Karpas-422 (cell line): ENCODE data around the gene RAPGEF2. TPM values are rescaled to one million over a fixed set of nuclear protein-coding genes. Genes with fewer than 3 reads are reported as not detected.
"Not testable (repeated sequence)": the region's sequence is repeated elsewhere in the genome, so short reads cannot be mapped to it uniquely, and the experiment has no call there.

ENCODE experiments used
- DNase-seq: peaks from one replicate; pipeline ENCODE4 v3.0.0-alpha.2; 2015
- H2AFZ ChIP-seq: fragments of 200-600 bp; sonication (generic); 2 replicates; pipeline ENCODE4 v1.6.1; 2014; ENCODE audit warnings: antibody characterized with exemption, low read length, mixed read lengths
- H3K27ac ChIP-seq: fragments of 200-600 bp; sonication (generic); 2 replicates; pipeline ENCODE4 v1.5.1; 2014; ENCODE audit warnings: mild to moderate bottlenecking, low read length, moderate library complexity
- H3K27me3 ChIP-seq: fragments of 200-600 bp; sonication (generic); 2 replicates; pipeline ENCODE4 v1.6.1; 2014; ENCODE audit warnings: low read length, mixed read lengths
- H3K36me3 ChIP-seq: fragments of 200-600 bp; sonication (generic); 2 replicates; pipeline ENCODE4 v1.6.1; 2014; ENCODE audit warnings: low read length, mixed read lengths; ENCODE audit not compliant: insufficient read depth
- H3K4me1 ChIP-seq: fragments of 200-600 bp; sonication (generic); 2 replicates; pipeline ENCODE4 v1.6.1; 2014; ENCODE audit warnings: mild to moderate bottlenecking, low read length, mixed read lengths
- H3K4me2 ChIP-seq: fragments of 200-600 bp; sonication (generic); 2 replicates; pipeline ENCODE4 v1.6.1; 2014; ENCODE audit warnings: low read length, low read depth, mild to moderate bottlenecking; ENCODE audit not compliant: poor library complexity, severe bottlenecking
- H3K4me3 ChIP-seq: fragments of 200-600 bp; sonication (generic); 2 replicates; pipeline ENCODE4 v1.5.1; 2014; ENCODE audit warnings: mild to moderate bottlenecking, antibody characterized with exemption, low read length, mixed read lengths
- H3K79me2 ChIP-seq: fragments of 200-600 bp; sonication (generic); 2 replicates; pipeline ENCODE4 v1.6.1; 2014; ENCODE audit warnings: mild to moderate bottlenecking, low read length, mixed read lengths
- H3K9ac ChIP-seq: fragments of 200-600 bp; sonication (generic); 2 replicates; pipeline ENCODE4 v1.6.0; 2014; ENCODE audit warnings: low read length
- H3K9me2 ChIP-seq: fragments of 200-600 bp; sonication (generic), shearing (Covaris generic); replicated peaks from 2 replicates; pipeline ENCODE4 v1.6.0; 2014; ENCODE audit warnings: mild to moderate bottlenecking, low read length, moderate library complexity; ENCODE audit not compliant: insufficient read depth
- H3K9me3 ChIP-seq: fragments of 300-700, 200-600 bp; sonication (generic); 2 replicates; pipeline ENCODE4 v1.6.1; 2014; ENCODE audit warnings: low read length, mixed read lengths
- H4K20me1 ChIP-seq: fragments of 200-600 bp; sonication (generic); 2 replicates; pipeline ENCODE4 v1.6.1; 2014; ENCODE audit warnings: mild to moderate bottlenecking, antibody characterized with exemption, low read length, low read depth; ENCODE audit not compliant: insufficient read depth
- total RNA-seq: library from RNA; depleted of rRNA; stranded (reverse); fragments of >200 nt; shearing (Covaris generic); gene quantifications from 2 replicates; pipeline ENCODE4 v1.2.3, GENCODE V29; 2014; ENCODE audit warnings: low replicate concordance

The RAPGEF2 gene
- total RNA-seq, 1 experiment from 2014 or later = 5.4 TPM

- Histone ChIP-seq H3K9ac (no peak overlapping the region), H2AFZ (no peak overlapping the region), H3K4me3 (no peak overlapping the region), H3K4me1 (no peaks in the 10 kb centered on the region), H3K9me2 (no peaks in the 10 kb centered on the region), H3K9me3 (no peaks in the 10 kb centered on the region), H4K20me1 (peaks cover 40% of the 10 kb centered on the region), H3K4me2 (no peak overlapping the region), H3K27ac (no peak overlapping the region), H3K27me3 (0 out of 2 replicates have a peak, but pooled peaks cover 2% of the 10 kb centered on the region), H3K36me3 (no peaks in the 10 kb centered on the region), H3K79me2 (no peaks in the 10 kb centered on the region)
- no peak for DNase-seq
Measured at GRCh38 chr4:159151689-159152088, 48.8 kb downstream of the RAPGEF2 start.

GRCh38 chr4:159152181-159152580 is 49.3 kb downstream of the RAPGEF2 start:
- Histone ChIP-seq H3K9me2 (no peaks in the 10 kb centered on the region), H3K27me3 (0 out of 2 replicates have a peak, but pooled peaks cover 2% of the 10 kb centered on the region), H3K9ac (no peak overlapping the region), H4K20me1 (peaks cover 40% of the 10 kb centered on the region), H3K9me3 (no peaks in the 10 kb centered on the region), H3K79me2 (no peaks in the 10 kb centered on the region), H3K27ac (no peak overlapping the region), H3K4me3 (no peak overlapping the region), H3K36me3 (no peaks in the 10 kb centered on the region), H3K4me2 (no peak overlapping the region), H2AFZ (no peak overlapping the region), H3K4me1 (no peaks in the 10 kb centered on the region)
- DNase-seq = no peak

DNA sequence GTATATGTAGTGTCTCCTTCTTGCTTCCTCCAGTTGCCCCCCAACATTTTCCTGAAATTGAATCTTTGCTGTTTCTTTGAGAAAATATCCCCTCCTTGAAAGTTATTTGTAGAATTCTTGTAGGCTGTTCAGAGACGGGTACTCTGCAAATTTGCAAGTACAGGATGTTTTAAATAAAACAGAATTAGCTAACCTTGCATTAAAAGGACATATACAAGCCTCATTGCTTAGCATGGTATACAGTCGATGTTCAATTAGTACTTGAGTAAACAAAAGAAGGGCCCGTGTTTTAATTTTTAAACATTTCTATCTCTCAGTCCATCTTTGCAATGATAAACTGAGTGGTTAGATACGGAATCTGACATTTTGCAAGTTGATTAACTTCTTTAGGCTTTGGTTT is 50.8 kb downstream of the RAPGEF2 start:
- H3K79me2 ChIP-seq = no peaks in the 10 kb centered on the region
- H2AFZ ChIP-seq = no peak overlapping the region
- no peak overlapping the region for H3K4me2 ChIP-seq
- H3K27ac ChIP-seq = no peak overlapping the region
- H3K9me2 ChIP-seq = no peaks in the 10 kb centered on the region
- no peaks in the 10 kb centered on the region for H3K9me3 ChIP-seq
- H3K27me3 ChIP-seq = no peaks in the 10 kb centered on the region
- peaks cover 32% of the 10 kb centered on the region for H4K20me1 ChIP-seq
- no peak overlapping the region for H3K9ac ChIP-seq
- DNase-seq = no peak
- H3K4me3 ChIP-seq = no peak overlapping the region
- H3K36me3 ChIP-seq = no peaks in the 10 kb centered on the region
- no peaks in the 10 kb centered on the region for H3K4me1 ChIP-seq

GRCh38 chr4:159155119-159155518 is 52.2 kb downstream of the RAPGEF2 start:
- H3K9me3 ChIP-seq = no peaks in the 10 kb centered on the region
- DNase-seq = no peak
- no peaks in the 10 kb centered on the region for H3K79me2 ChIP-seq
- no peak overlapping the region for H3K4me3 ChIP-seq
- no peaks in the 10 kb centered on the region for H3K36me3 ChIP-seq
- H3K27ac ChIP-seq = no peak overlapping the region
- H3K9me2 ChIP-seq = no peaks in the 10 kb centered on the region
- peaks cover 32% of the 10 kb centered on the region for H4K20me1 ChIP-seq
- H2AFZ ChIP-seq = no peak overlapping the region
- H3K4me1 ChIP-seq = no peaks in the 10 kb centered on the region
- no peak overlapping the region for H3K4me2 ChIP-seq
- no peak overlapping the region for H3K9ac ChIP-seq
- H3K27me3 ChIP-seq = no peaks in the 10 kb centered on the region

- no peaks in the 10 kb centered on the region for H3K9me2 ChIP-seq
- DNase-seq = no peak
- no peak overlapping the region for H3K4me2 ChIP-seq
- H3K36me3 ChIP-seq = no peaks in the 10 kb centered on the region
- H3K4me1 ChIP-seq = no peaks in the 10 kb centered on the region
- no peaks in the 10 kb centered on the region for H3K9me3 ChIP-seq
- no peak overlapping the region for H2AFZ ChIP-seq
- H3K4me3 ChIP-seq = no peak overlapping the region
- H3K9ac ChIP-seq = no peak overlapping the region
- no peaks in the 10 kb centered on the region for H3K27me3 ChIP-seq
- no peaks in the 10 kb centered on the region for H3K79me2 ChIP-seq
- no peak overlapping the region for H3K27ac ChIP-seq
- H4K20me1 ChIP-seq = peaks cover 31% of the 10 kb centered on the region
Measured at GRCh38 chr4:159158083-159158617, 55.3 kb downstream of the RAPGEF2 start.

- H4K20me1 ChIP-seq = peaks cover 31% of the 10 kb centered on the region
- H3K9me3 ChIP-seq = no peaks in the 10 kb centered on the region
- no peak overlapping the region for H3K9ac ChIP-seq
- H3K9me2 ChIP-seq = no peaks in the 10 kb centered on the region
- H3K27ac ChIP-seq = no peak overlapping the region
- no peaks in the 10 kb centered on the region for H3K4me1 ChIP-seq
- H2AFZ ChIP-seq = no peak overlapping the region
- no peaks in the 10 kb centered on the region for H3K79me2 ChIP-seq
- H3K4me2 ChIP-seq = no peak overlapping the region
- H3K36me3 ChIP-seq = no peaks in the 10 kb centered on the region
- H3K27me3 ChIP-seq = no peaks in the 10 kb centered on the region
- no peak for DNase-seq
- no peak overlapping the region for H3K4me3 ChIP-seq
Measured at GRCh38 chr4:159158985-159159384, 56.1 kb downstream of the RAPGEF2 start.

DNA sequence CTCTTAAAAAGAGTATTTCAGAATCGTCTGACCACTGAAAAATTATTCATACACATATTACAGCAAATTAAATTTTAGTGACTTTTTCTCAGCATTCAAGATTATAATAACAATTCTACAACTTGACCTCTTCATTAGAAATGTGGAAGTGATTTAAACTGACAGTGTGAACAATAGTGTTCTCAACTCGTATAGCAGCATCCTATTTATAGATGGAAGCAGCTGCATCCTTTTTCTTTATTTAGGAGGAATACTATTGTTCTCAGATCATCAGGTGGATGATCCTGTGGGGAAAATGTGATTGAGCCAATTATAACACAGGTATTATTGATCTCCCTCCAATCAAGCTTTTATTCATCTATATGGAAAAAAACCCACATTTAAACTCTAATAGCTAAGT is 56.7 kb downstream of the RAPGEF2 start:
- Histone ChIP-seq H3K4me2 (no peak overlapping the region), H2AFZ (no peak overlapping the region), H3K9me2 (no peaks in the 10 kb centered on the region), H3K27me3 (no peaks in the 10 kb centered on the region), H4K20me1 (peaks cover 24% of the 10 kb centered on the region), H3K27ac (no peak overlapping the region), H3K4me1 (no peaks in the 10 kb centered on the region), H3K9me3 (no peaks in the 10 kb centered on the region), H3K4me3 (no peak overlapping the region), H3K9ac (no peak overlapping the region), H3K79me2 (no peaks in the 10 kb centered on the region), H3K36me3 (no peaks in the 10 kb centered on the region)
- DNase-seq = no peak

DNA sequence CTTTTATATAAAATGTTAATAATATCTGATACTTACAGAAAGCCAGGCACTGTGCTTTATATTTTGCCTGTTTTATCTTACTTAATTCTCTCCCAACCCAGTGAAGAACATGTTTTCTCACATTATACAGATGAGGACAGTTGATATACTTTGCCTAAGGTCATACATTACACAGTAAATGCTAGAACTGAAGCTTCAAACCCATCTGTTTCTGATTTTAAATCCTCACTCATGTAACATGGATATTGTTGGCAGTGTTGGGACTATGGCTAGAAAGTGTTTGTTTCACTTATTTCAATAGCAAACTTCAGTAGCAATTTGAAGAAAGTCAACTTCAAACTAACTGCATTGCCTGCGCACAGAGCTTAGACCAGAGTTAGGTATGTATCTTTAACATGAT is 57.4 kb downstream of the RAPGEF2 start:
- Histone ChIP-seq H3K4me2 (no peak overlapping the region), H4K20me1 (peaks cover 22% of the 10 kb centered on the region), H3K36me3 (no peaks in the 10 kb centered on the region), H3K4me1 (no peaks in the 10 kb centered on the region), H3K9me2 (no peaks in the 10 kb centered on the region), H3K27ac (no peak overlapping the region), H3K27me3 (no peaks in the 10 kb centered on the region), H3K4me3 (no peak overlapping the region), H3K9me3 (no peaks in the 10 kb centered on the region), H2AFZ (no peak overlapping the region), H3K9ac (no peak overlapping the region), H3K79me2 (no peaks in the 10 kb centered on the region)
- no peak for DNase-seq

GRCh38 chr4:159161436-159161835 is 58.6 kb downstream of the RAPGEF2 start:
- not testable (repeated sequence) for H3K4me3 ChIP-seq, H3K9me2 ChIP-seq
- H4K20me1 ChIP-seq = peaks cover 18% of the 10 kb centered on the region

More at GRCh38 chr4:159161436-159161835, 58.6 kb downstream of the RAPGEF2 start:
- not testable (repeated sequence) for H3K79me2 ChIP-seq, H3K4me1 ChIP-seq, H3K36me3 ChIP-seq, H3K27ac ChIP-seq, H3K27me3 ChIP-seq, H3K9ac ChIP-seq, H3K4me2 ChIP-seq, H2AFZ ChIP-seq, H3K9me3 ChIP-seq, DNase-seq
